HCT116 (cell line): ENCODE data around the gene PRKN. TPM values are rescaled to one million over a fixed set of nuclear protein-coding genes. Genes with fewer than 3 reads are reported as not detected.

ENCODE experiments used
- ATAC-seq: fragments of 200-7000 bp; cut with Tn5 transposase; 2 replicates; pipeline ENCODE4 v1.9.1; 2020; ENCODE audit warnings: mild to moderate bottlenecking, moderate library complexity
- BruUV-seq: library from RNA; stranded (reverse); fragments of 400-500 nt; replicated peaks from 2 replicates; lab custom pipeline; 2021; lab: Mats Ljungman, UMichigan
- CTCF ChIA-PET: fragments of 300-600 bp; sonication (Branson Sonifier 250); formaldehyde crosslinking; loops from one replicate; lab custom pipeline; 2021; ENCODE audit warnings: antibody characterized with exemption; lab: Charles Lee
- POLR2A ChIA-PET: fragments of 300-600, 350-600 bp; sonication (Branson Sonifier 250); formaldehyde crosslinking; loops from one replicate; lab custom pipeline; 2021; ENCODE audit warnings: antibody characterized with exemption; lab: Charles Lee
- RAD21 ChIA-PET, 2 experiments: fragments of 300-600 bp; sonication (Branson Sonifier 250); formaldehyde crosslinking; loops; one replicate each; lab custom pipeline; 2023; ENCODE audit warnings: low total read pairs in 2 of 2; ENCODE audit not compliant: uncharacterized antibody in 2 of 2, unreplicated experiment in 2 of 2, low non-redundant PET in 1 of 2; lab: Charles Lee
- DNase-seq: peaks from one replicate; pipeline ENCODE4 v3.0.0-alpha.2; 2010; ENCODE audit warnings: low read depth, low spot score
- H2AFZ ChIP-seq: fragments of 200-600 bp; shearing (Covaris generic), sonication (generic); 2 replicates; pipeline ENCODE4 v1.6.1; 2017; ENCODE audit warnings: low read depth, mixed run types, mixed read lengths, antibody characterized with exemption, low read length; ENCODE audit not compliant: poor library complexity, severe bottlenecking
- H3K27ac ChIP-seq: 2 replicates; pipeline ENCODE4 v1.5.1; 2012; ENCODE audit warnings: low read depth, low read length
- H3K27me3 ChIP-seq: fragments of 200-600 bp; sonication (generic); 2 replicates; pipeline ENCODE4 v1.6.1; 2016; ENCODE audit warnings: mixed run types, low read length, mixed read lengths; ENCODE audit not compliant: insufficient read depth
- H3K36me3 ChIP-seq, 2 experiments: fragments of 200-500 bp in 1 of 2; fragments of 200-600 bp in 1 of 2; sonication (Bioruptor generic) in 1 of 2; sonication (generic) in 1 of 2; 2 replicates each; pipeline versions ENCODE4 v1.5.1 to v1.6.1; 2014 to 2016; ENCODE audit warnings: low read length in 2 of 2, inconsistent platforms in 1 of 2, mixed read lengths in 1 of 2, mixed run types in 1 of 2; ENCODE audit not compliant: insufficient read depth in 2 of 2, control insufficient read depth in 1 of 2
- H3K4me1 ChIP-seq, 2 experiments: fragments of 200-600 bp in 1 of 2; sonication (generic) in 1 of 2; 2 replicates each; pipeline versions ENCODE4 v1.5.1 to v1.6.1; 2012 to 2017; ENCODE audit warnings: low read length in 2 of 2, inconsistent platforms in 1 of 2, mild to moderate bottlenecking in 1 of 2, mixed read lengths in 1 of 2, mixed run types in 1 of 2, moderate library complexity in 1 of 2; ENCODE audit not compliant: insufficient read depth in 2 of 2, control insufficient read depth in 1 of 2
- H3K4me2 ChIP-seq: fragments of 200-600 bp; sonication (generic); 2 replicates; pipeline ENCODE4 v1.6.1; 2017; ENCODE audit warnings: mixed run types, low read length, mixed read lengths
- H3K4me3 ChIP-seq, 2 experiments: fragments of 200-600 bp in 1 of 2; sonication (generic) in 1 of 2; replicated peaks in 1 of 2; 2 replicates each; pipeline ENCODE4 v1.5.1; 2011 to 2016; ENCODE audit warnings: low read length in 2 of 2, control low read depth in 1 of 2, low read depth in 1 of 2, mild to moderate bottlenecking in 1 of 2, mixed read lengths in 1 of 2, mixed run types in 1 of 2
- H3K79me2 ChIP-seq: fragments of 200-600 bp; sonication (generic); 2 replicates; pipeline ENCODE4 v1.6.1; 2017; ENCODE audit warnings: mild to moderate bottlenecking, mixed run types, low read length, moderate library complexity, mixed read lengths; ENCODE audit not compliant: insufficient read depth
- H3K9ac ChIP-seq: fragments of 200-600 bp; sonication (generic); 2 replicates; pipeline ENCODE4 v1.6.1; 2016; ENCODE audit warnings: low read length, mixed read lengths
- H3K9me2 ChIP-seq: fragments of 200-600 bp; sonication (generic), shearing (Covaris generic); 2 replicates; pipeline ENCODE4 v1.6.1; 2017; ENCODE audit warnings: mixed run types, mild to moderate bottlenecking, moderate library complexity; ENCODE audit not compliant: insufficient read depth
- H3K9me3 ChIP-seq, 2 experiments: fragments of 200-500 bp in 1 of 2; fragments of 200-600 bp in 1 of 2; sonication (Bioruptor generic) in 1 of 2; sonication (generic) in 1 of 2; 2 replicates each; pipeline ENCODE4 v1.6.1; 2014 to 2017; ENCODE audit warnings: low read length in 2 of 2, mixed read lengths in 2 of 2, inconsistent platforms in 1 of 2, low read depth in 1 of 2, mild to moderate bottlenecking in 1 of 2, mixed run types in 1 of 2, moderate library complexity in 1 of 2; ENCODE audit not compliant: control insufficient read depth in 1 of 2, insufficient read depth in 1 of 2
- H4K20me1 ChIP-seq: fragments of 200-600 bp; sonication (generic), shearing (Covaris generic); 2 replicates; pipeline ENCODE4 v1.6.1; 2017; ENCODE audit warnings: mixed run types, mild to moderate bottlenecking, moderate library complexity; ENCODE audit not compliant: insufficient read depth
- CBX3 ChIP-seq: IDR thresholded peaks from 2 replicates; pipeline ENCODE4 v1.6.1; 2012; ENCODE audit warnings: low read depth
- CEBPB ChIP-seq: IDR thresholded peaks from 2 replicates; pipeline ENCODE4 v1.6.1; 2012; ENCODE audit warnings: low read depth
- CTCF ChIP-seq, 3 experiments: fragments of 200-600 bp in 1 of 3; sonication (generic) in 1 of 3; IDR thresholded peaks in 2 of 3; conservative IDR thresholded peaks in 1 of 3; 2 replicates each; pipeline ENCODE4 v1.5.1; 2012 to 2017; ENCODE audit warnings: low read depth in 2 of 3, low read length in 2 of 3, antibody characterized with exemption in 1 of 3, borderline replicate concordance in 1 of 3, control low read depth in 1 of 3, mild to moderate bottlenecking in 1 of 3, mixed read lengths in 1 of 3, mixed run types in 1 of 3, moderate library complexity in 1 of 3; ENCODE audit not compliant: insufficient read depth in 1 of 3
- EGR1 ChIP-seq: IDR thresholded peaks from 2 replicates; pipeline ENCODE4 v1.6.1; 2012; ENCODE audit warnings: low read depth
- ELF1 ChIP-seq: IDR thresholded peaks from 2 replicates; pipeline ENCODE4 v1.6.1; 2012; ENCODE audit warnings: low read depth, borderline replicate concordance
- EZH2 ChIP-seq: fragments of 200-600 bp; sonication (generic); IDR thresholded peaks from 2 replicates; pipeline ENCODE4 v1.6.1; 2017; ENCODE audit warnings: antibody characterized with exemption, mixed run types
- EZH2phosphoT487 ChIP-seq: fragments of 200-600 bp; IDR thresholded peaks from 2 replicates; pipeline ENCODE4 v1.6.1; 2018; ENCODE audit warnings: antibody characterized with exemption, borderline replicate concordance
- JUND ChIP-seq: IDR thresholded peaks from 2 replicates; pipeline ENCODE4 v1.6.1; 2012
- MAX ChIP-seq: IDR thresholded peaks from 2 replicates; pipeline ENCODE4 v1.6.1; 2012
- POLR2A ChIP-seq: IDR thresholded peaks from 2 replicates; pipeline ENCODE4 v1.7.0; 2011; ENCODE audit warnings: borderline replicate concordance; ENCODE audit not compliant: insufficient read depth, insufficient read length; ENCODE audit errors: extremely low read depth
- POLR2AphosphoS5 ChIP-seq: IDR thresholded peaks from 2 replicates; pipeline ENCODE4 v1.6.1; 2011; ENCODE audit warnings: mild to moderate bottlenecking, low read depth, low read length, moderate library complexity
- RAD21 ChIP-seq: IDR thresholded peaks from 2 replicates; pipeline ENCODE4 v1.6.1; 2012; ENCODE audit warnings: low read depth, mild to moderate bottlenecking
- REST ChIP-seq: IDR thresholded peaks from 2 replicates; pipeline ENCODE4 v1.6.1; 2012; ENCODE audit warnings: low read depth
- SIN3A ChIP-seq: IDR thresholded peaks from 2 replicates; pipeline ENCODE4 v1.6.1; 2012; ENCODE audit warnings: low read depth
- SP1 ChIP-seq: IDR thresholded peaks from 2 replicates; pipeline ENCODE4 v1.6.1; 2012; ENCODE audit warnings: low read depth
- SRF ChIP-seq: IDR thresholded peaks from 2 replicates; pipeline ENCODE4 v1.6.1; 2012; ENCODE audit warnings: low read depth
- TCF7L2 ChIP-seq: IDR thresholded peaks from 2 replicates; pipeline ENCODE4 v1.7.0; 2011; ENCODE audit warnings: borderline replicate concordance, inconsistent platforms; ENCODE audit not compliant: insufficient read depth, insufficient read length; ENCODE audit errors: extremely low read depth
- YY1 ChIP-seq: IDR thresholded peaks from 2 replicates; pipeline ENCODE4 v1.6.1; 2011; ENCODE audit warnings: low read length, low read depth, moderate library complexity, mild to moderate bottlenecking; ENCODE audit not compliant: insufficient replicate concordance; ENCODE audit errors: extremely low read depth
- ZBTB33 ChIP-seq: IDR thresholded peaks from 2 replicates; pipeline ENCODE4 v1.6.1; 2011; ENCODE audit warnings: mild to moderate bottlenecking, low read length, moderate library complexity; ENCODE audit not compliant: insufficient replicate concordance; ENCODE audit errors: extremely low read depth
- ZFX ChIP-seq: fragments of 450-650 bp; IDR thresholded peaks from 2 replicates; pipeline ENCODE4 v1.6.1; 2017
- intact Hi-C: fragments of 100-400 bp; cut with micrococcal nuclease; formaldehyde crosslinking; loops from 2 replicates; pipeline ENCODE4 v1.10.0; 2022
- total RNA-seq: library from RNA; stranded (reverse); gene quantifications from one replicate; pipeline ENCODE4 v1.2.1, GENCODE V29; 2021; ENCODE audit not compliant: unreplicated experiment

Gene PRKN
- total RNA-seq, 1 experiment from 2014 or later = 2.6 TPM

GRCh38 chr6:161844804-161845203 lies 882.8 kb downstream of the PRKN start:
- Histone ChIP-seq H3K4me1 (no peaks in the 10 kb centered on the region), H4K20me1 (no peaks in the 10 kb centered on the region), H3K9me2 (no peaks in the 10 kb centered on the region)
- RAD21 ChIA-PET = no interaction called here
- no peak for ATAC-seq
- TF ChIP-seq CEBPB (no peak), ZFX (no peak), MAX (no peak), ELF1 (no peak), EZH2 (no peak), CBX3 (no peak), YY1 (no peak), REST (no peak), SIN3A (no peak), POLR2AphosphoS5 (no peak), TCF7L2 (no peak), ZBTB33 (no peak), SP1 (no peak), SRF (no peak), EGR1 (no peak), CTCF (IDR thresholded peaks at IDR 0.05 in 2 of 3, conservative IDR thresholded peaks at IDR 0.05 in 1 of 3; ENCODE audit: borderline replicate concordance in 1 of 3, insufficient read depth in 1 of 3, low read depth in 2 of 3, low read length in 2 of 3) (no peak), JUND (no peak), POLR2A (no peak), RAD21 (no peak), EZH2phosphoT487 (no peak)
- TF ChIP-seq, all 23 proteins: peak for 0
- BruUV-seq = no TSS peak
- H2AFZ ChIP-seq = no peak overlapping the region
- ChIA-PET CTCF (no interaction called here), POLR2A (no interaction called here)
- no peak overlapping the region for H3K9ac ChIP-seq
- H3K79me2 ChIP-seq = no peaks in the 10 kb centered on the region
- H3K9me3 ChIP-seq = no peaks in the 10 kb centered on the region
- no peak for DNase-seq
- H3K4me2 ChIP-seq = no peak overlapping the region
- no peaks in the 10 kb centered on the region for H3K36me3 ChIP-seq
- H3K27ac ChIP-seq = no peak overlapping the region
- no peak overlapping the region for H3K4me3 ChIP-seq
- intact Hi-C loops = no loop called here
- no peaks in the 10 kb centered on the region for H3K27me3 ChIP-seq
